Measurements from ENCODE around the gene RPL22L1.
"Not testable (repeated sequence)": the region's sequence is repeated elsewhere in the genome, so short reads cannot be mapped to it uniquely, and the experiment has no call there.

The RPL22L1 gene

DNA sequence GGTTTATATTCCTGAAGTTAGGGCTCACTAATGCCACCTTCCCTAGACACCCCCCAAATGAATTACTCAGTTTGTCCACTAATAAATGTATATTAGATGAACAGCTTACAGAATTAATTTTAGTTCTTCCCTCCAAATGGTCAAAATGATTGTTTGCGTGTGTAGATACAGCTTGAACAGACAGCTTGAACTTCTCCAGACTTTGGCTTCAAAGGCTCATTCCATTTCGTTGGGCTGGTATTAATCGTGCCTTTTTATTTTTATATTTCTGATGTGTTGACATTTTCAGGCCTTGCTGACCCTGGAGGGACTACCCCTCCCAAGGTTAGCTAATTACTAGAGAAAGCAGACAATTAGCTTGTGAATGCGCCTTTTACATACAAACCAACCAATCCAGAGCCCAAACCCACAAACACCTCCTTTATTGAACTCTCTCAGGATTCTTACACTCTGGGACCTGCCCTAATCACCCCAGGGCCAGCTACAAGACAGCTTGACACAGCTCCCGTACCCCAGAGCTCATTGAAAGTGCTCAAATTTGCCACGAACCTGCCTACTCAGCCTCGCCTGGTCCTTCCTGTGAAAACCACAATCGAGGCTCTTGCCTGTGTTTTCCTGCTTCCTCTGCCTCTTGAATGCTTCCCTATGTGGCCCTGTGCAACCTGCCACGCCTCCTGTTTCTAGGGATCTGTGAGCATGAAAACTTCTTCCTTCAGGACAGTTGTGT, 40.3 kb downstream of the RPL22L1 start:
- DNase-seq (ENCODE audit: low spot score): no peak

- DNase-seq (ENCODE audit: low spot score): no peak
These were observed 43.9 kb downstream of the RPL22L1 start for GRCh38 chr3:170826047-170826446.

- DNase-seq (ENCODE audit: low spot score): not testable (repeated sequence)
These were observed 46.4 kb downstream of the RPL22L1 start for GRCh38 chr3:170823562-170823961.

DNA sequence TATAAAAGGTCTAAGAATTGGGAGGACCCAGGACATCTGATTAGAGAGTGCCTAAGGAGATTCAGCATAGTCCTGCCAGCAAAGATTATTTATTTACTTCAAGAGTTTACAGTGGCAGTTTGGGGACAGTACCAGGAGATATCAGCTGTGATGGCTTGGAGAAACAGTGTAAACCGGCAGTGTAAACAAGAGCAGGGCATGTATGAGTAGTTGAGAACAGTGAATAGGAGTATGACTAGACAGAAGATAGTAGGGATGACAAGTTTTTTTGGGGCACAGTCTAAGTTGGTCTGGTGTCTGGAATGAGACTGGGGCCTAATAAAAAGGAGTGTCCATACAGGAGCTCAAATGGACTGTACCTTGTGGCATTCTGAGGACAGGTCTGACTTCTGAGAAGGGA, 51.7 kb downstream of the RPL22L1 start:
- not testable (repeated sequence) for DNase-seq (ENCODE audit: low spot score)

DNA sequence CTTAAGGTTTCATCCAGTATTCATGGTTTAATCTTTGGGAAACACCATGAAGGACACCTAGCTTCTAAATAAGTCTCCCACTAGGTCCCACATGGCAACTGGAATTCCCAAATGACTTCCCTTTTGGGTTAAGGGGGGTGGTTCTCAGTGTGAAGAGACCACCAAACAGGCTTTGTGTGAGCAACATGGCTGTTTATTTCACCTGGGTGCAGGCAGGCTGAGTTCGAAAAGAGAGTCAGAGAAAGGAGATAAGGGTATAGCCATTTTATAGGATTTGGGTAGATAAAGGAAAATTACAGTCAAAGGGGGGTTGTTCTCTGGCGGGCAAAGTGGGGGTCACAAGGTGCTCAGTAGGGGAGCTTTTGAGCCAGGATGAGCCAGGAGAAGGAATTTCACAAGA, 52.5 kb downstream of the RPL22L1 start:
- DNase-seq (ENCODE audit: low spot score): not testable (repeated sequence)

DNA sequence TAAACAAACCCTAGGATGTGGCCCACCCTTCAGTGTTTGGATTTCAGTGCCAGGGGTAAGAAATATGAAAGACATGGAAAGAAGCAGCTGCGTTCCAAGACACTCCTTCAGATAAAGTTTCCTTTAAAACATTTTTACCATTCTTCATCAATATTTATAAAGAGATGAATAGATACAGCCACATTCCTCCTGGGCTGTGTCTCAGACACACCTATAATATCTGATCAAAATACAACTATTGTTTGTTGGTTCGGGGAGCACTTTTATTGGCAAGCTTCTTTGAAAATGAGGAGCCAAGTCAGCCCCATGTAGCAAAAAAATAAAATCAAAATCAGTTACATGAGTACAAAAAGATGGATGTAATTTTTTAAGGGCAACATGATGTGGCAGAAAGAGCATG, 53.2 kb downstream of the RPL22L1 start:
- no peak for DNase-seq (ENCODE audit: low spot score)

GRCh38 chr3:170816341-170816740, 53.7 kb downstream of the RPL22L1 start:
- no peak for DNase-seq (ENCODE audit: low spot score)

DNA sequence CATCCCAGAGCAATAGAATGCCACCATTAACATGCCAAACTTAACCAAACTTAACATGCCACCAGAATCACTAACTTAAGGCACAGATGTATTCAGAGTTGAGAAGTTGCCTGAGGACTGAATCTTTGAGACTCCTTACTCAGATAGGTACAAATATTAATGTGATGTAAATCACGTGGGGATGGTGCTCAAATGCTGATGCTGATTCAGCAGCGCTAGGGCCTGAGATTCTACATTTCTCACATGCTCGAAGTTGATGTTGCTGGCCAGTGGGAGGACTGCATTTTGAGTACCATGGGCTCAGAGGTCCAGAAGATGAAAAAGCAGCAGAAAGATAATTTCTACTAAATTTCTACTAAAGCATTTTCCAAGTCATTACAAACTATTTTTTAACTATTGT, 54.1 kb downstream of the RPL22L1 start:
- DNase-seq (ENCODE audit: low spot score): no peak

GRCh38 chr3:170815340-170815739, 54.7 kb downstream of the RPL22L1 start:
- no peak for DNase-seq (ENCODE audit: low spot score)
